ENCODE data around the gene TDRD9. TPM values are rescaled to one million over a fixed set of nuclear protein-coding genes. Genes with fewer than 3 reads are reported as not detected.

Gene TDRD9
- total RNA-seq, 1 experiment from 2014 or later: not detected

- DNase-seq (ENCODE audit: low read depth, low spot score): no peak
- H3K4me3 ChIP-seq (ENCODE audit: low read depth in 2 of 2, low read length in 2 of 2): no peak overlapping the region
- H3K27me3 ChIP-seq (ENCODE audit: control insufficient read depth, insufficient read depth, low read length): no peaks in the 10 kb centered on the region
- POLR2A ChIA-PET: interaction anchor here (0.5 kb wide), 1 partner anchor 22 kb away, joined by 3 read pairs; no protein-coding TSS in a partner anchor
- in situ Hi-C loops (cut with HindIII; ENCODE audit: low pct_unique_long_range_greater_than_20kb, low sequenced_read_pairs) (no loop called here), intact Hi-C loops (cut with micrococcal nuclease; ENCODE audit: unreplicated experiment) (no loop called here)
- no peak for ATAC-seq
- H3K27ac ChIP-seq (ENCODE audit: low read length): no peak overlapping the region
- no peak for TF ChIP-seq TCF7L2 (IDR thresholded peaks at IDR 0.05; ENCODE audit: low read depth, low read length)
- no peak for TF ChIP-seq POLR2AphosphoS5 (IDR thresholded peaks at IDR 0.05; ENCODE audit: low read depth, low read length)
- TF ChIP-seq REST (IDR thresholded peaks at IDR 0.05; ENCODE audit: insufficient read depth in 1 of 2, low read depth in 2 of 2, low read length in 1 of 2): no peak
- TF ChIP-seq SIN3A (IDR thresholded peaks at IDR 0.05; ENCODE audit: borderline replicate concordance, insufficient read depth, low read depth, low read length): no peak
- TF ChIP-seq CTCF (IDR thresholded peaks at IDR 0.05): no peak
- no peaks in the 10 kb centered on the region for H3K9me3 ChIP-seq (ENCODE audit: control insufficient read depth, insufficient read depth, low read depth, low read length)
- BruUV-seq (replicated peaks): no TSS peak
- no peaks in the 10 kb centered on the region for H3K4me1 ChIP-seq (ENCODE audit: control insufficient read depth, insufficient read depth, low read length)
- no peaks in the 10 kb centered on the region for H3K36me3 ChIP-seq (ENCODE audit: control insufficient read depth, insufficient read depth, low read length)
- CTCF ChIA-PET: no interaction called here
These were observed 23.7 kb upstream of the TDRD9 start for GRCh38 chr14:103904493-103905107.

GRCh38 chr14:103905842-103906456 is 22.3 kb upstream of the TDRD9 start:
- BruUV-seq (replicated peaks): no TSS peak
- Histone ChIP-seq H3K4me3 (ENCODE audit: low read depth in 2 of 2, low read length in 2 of 2) (no peak overlapping the region), H3K36me3 (ENCODE audit: control insufficient read depth, insufficient read depth, low read length) (no peaks in the 10 kb centered on the region), H3K27me3 (ENCODE audit: control insufficient read depth, insufficient read depth, low read length) (no peaks in the 10 kb centered on the region), H3K27ac (ENCODE audit: low read length) (no peak overlapping the region), H3K9me3 (ENCODE audit: control insufficient read depth, insufficient read depth, low read depth, low read length) (no peaks in the 10 kb centered on the region), H3K4me1 (ENCODE audit: control insufficient read depth, insufficient read depth, low read length) (no peaks in the 10 kb centered on the region)
- DNase-seq (ENCODE audit: low read depth, low spot score) (no peak), ATAC-seq (0 out of 2 replicates have a peak, but pooled peaks have one; percentile 42)
- TF ChIP-seq REST (IDR thresholded peaks at IDR 0.05; ENCODE audit: insufficient read depth in 1 of 2, low read depth in 2 of 2, low read length in 1 of 2) (no peak), SIN3A (IDR thresholded peaks at IDR 0.05; ENCODE audit: borderline replicate concordance, insufficient read depth, low read depth, low read length) (no peak), CTCF (IDR thresholded peaks at IDR 0.05) (no peak), POLR2AphosphoS5 (IDR thresholded peaks at IDR 0.05; ENCODE audit: low read depth, low read length) (no peak), TCF7L2 (IDR thresholded peaks at IDR 0.05; ENCODE audit: low read depth, low read length) (no peak)
- in situ Hi-C loops (cut with HindIII; ENCODE audit: low pct_unique_long_range_greater_than_20kb, low sequenced_read_pairs) (no loop called here), intact Hi-C loops (cut with micrococcal nuclease; ENCODE audit: unreplicated experiment) (no loop called here)
- ChIA-PET CTCF (no interaction called here), POLR2A (no interaction called here)

Measured in Panc1 (cell line).